ENCODE measurements around the gene HEMK1. TPM values are rescaled to one million over a fixed set of nuclear protein-coding genes. Genes with fewer than 3 reads are reported as not detected.
A peak's percentile ranks its signal among the peaks of the same experiment; 100 is the strongest.

Gene HEMK1
- total and polyA plus RNA-seq, 2 of the 4 experiments (the other 2 are of a cell fraction) = 17.2 to 20.8 TPM

DNA sequence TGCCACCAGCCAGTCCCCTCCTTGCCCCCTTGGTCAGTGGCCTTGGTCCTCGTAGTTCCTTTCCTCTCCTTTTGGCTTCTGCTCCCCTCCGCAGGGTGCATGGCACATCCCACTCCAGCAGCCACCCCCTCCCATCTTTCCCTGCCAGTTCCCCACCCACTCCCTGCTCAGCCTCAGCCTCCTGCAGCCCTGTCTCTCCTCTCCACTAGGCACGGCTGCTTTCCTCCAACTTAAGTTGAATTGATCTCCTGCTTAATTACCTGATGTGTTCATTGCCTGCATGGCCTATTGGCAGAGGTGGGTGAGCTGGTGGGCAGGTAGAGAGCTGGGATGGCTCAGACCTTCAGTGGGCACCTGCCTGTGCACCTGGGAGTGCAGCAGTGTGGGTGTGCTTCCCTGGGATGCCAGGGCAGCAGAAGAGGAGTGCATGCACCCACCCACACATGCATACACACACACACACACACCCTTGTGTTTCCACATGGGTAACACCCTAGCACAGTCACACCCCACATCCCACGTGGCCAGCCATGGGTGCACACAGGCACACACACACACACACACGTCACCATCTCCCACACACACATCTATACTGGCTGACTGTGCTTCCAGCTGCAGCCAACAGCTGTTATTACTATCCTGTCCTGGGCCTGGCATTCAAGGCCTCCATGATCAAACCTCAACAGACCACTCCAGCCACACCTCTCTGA is 32.7 kb upstream of the HEMK1 start:
- Histone ChIP-seq H3K27ac (ENCODE audit: insufficient read depth, low read length) (no peak overlapping the region), H2AK9ac (replicated peaks; ENCODE audit: low read depth, low read length, poor library complexity) (no peak overlapping the region), H3K4me1 (ENCODE audit: control insufficient read depth, insufficient read depth, low read length) (no peaks in the 10 kb centered on the region), H4K5ac (ENCODE audit: low read depth, low read length) (no peak overlapping the region), H3K9me3 (ENCODE audit: control insufficient read depth, insufficient read depth, low read length) (no peaks in the 10 kb centered on the region), H3K23ac (ENCODE audit: low read depth, low read length) (no peak overlapping the region), H2AK5ac (ENCODE audit: low read depth, low read length) (no peak overlapping the region), H2BK120ac (ENCODE audit: low read depth, low read length) (no peak overlapping the region), H2BK5ac (ENCODE audit: low read depth, low read length, poor library complexity, severe bottlenecking) (no peak overlapping the region), H4K91ac (ENCODE audit: insufficient read depth, low read depth, low read length) (no peak overlapping the region), H2BK15ac (ENCODE audit: low read depth, low read length) (no peak overlapping the region), H3K18ac (ENCODE audit: low read depth, low read length) (no peak overlapping the region), H2BK20ac (ENCODE audit: low read depth, low read length) (no peak overlapping the region), H3K9me1 (ENCODE audit: insufficient read depth, low read length) (no peaks in the 10 kb centered on the region), H4K8ac (ENCODE audit: low read depth in 2 of 2, low read length in 2 of 2) (no peak overlapping the region), H4K20me1 (ENCODE audit: insufficient read depth, low read length) (no peaks in the 10 kb centered on the region), H3K14ac (replicated peaks; ENCODE audit: low read depth, low read length) (no peak overlapping the region), H3K4me2 (ENCODE audit: low read depth, low read length) (no peak overlapping the region), H3K9ac (ENCODE audit: low read depth, low read length) (no peak overlapping the region), H3K4me3 (ENCODE audit: insufficient read depth, low read depth, low read length) (no peak overlapping the region), H3K27me3 (ENCODE audit: control insufficient read depth, insufficient read depth, low read length) (peaks cover 81% of the 10 kb centered on the region), H3K79me1 (ENCODE audit: low read depth in 1 of 2, low read length in 2 of 2) (no peaks in the 10 kb centered on the region), H3K4ac (ENCODE audit: low read depth, low read length) (no peak overlapping the region), H3K56ac (ENCODE audit: extremely low read depth, insufficient read depth, low read length) (no peak overlapping the region), H3K36me3 (ENCODE audit: control insufficient read depth, insufficient read depth, low read length) (no peaks in the 10 kb centered on the region), H2AFZ (replicated peaks; ENCODE audit: low read length, poor library complexity) (no peak overlapping the region)
- POLR2A ChIA-PET (ENCODE audit: unreplicated experiment) = no interaction called here
- dilution Hi-C loops (cut with HindIII; ENCODE audit: low sequenced_read_pairs, unreplicated experiment) = no loop called here
- CTCF ChIA-PET = no interaction called here
- TF ChIP-seq, protein P1, sequence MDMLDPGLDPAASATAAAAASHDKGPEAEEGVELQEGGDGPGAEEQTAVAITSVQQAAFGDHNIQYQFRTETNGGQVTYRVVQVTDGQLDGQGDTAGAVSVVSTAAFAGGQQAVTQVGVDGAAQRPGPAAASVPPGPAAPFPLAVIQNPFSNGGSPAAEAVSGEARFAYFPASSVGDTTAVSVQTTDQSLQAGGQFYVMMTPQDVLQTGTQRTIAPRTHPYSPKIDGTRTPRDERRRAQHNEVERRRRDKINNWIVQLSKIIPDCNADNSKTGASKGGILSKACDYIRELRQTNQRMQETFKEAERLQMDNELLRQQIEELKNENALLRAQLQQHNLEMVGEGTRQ (IDR thresholded peaks at IDR 0.05; ENCODE audit: low read depth, low read length) = peak; percentile 22; the same call in 1 of the 2 replicates
- no peak for TF ChIP-seq CEBPB (IDR thresholded peaks at IDR 0.05; ENCODE audit: low read depth, low read length)
- intact Hi-C loops (cut with micrococcal nuclease) = no loop called here
- no TSS peak for BruUV-seq (replicated peaks)
- ATAC-seq (ENCODE audit: low read depth) (no peak), DNase-seq (peak; percentile 29)
- in situ Hi-C loops (cut with MboI; ENCODE audit: low sequenced_read_pairs) = no loop called here
- WGBS, 2 experiments (ENCODE audit: extremely low coverage in 2 of 2, insufficient read length in 1 of 2) = 29% methylated on average over 1 of the region's 5 CpGs; no CpG with 5 or more reads in 1 of the 2 experiments
